ENCODE data around the gene SLC5A11. TPM values are rescaled to one million over a fixed set of nuclear protein-coding genes. Genes with fewer than 3 reads are reported as not detected.

Gene SLC5A11
- total RNA-seq, 1 donor from 2014 or later = not detected

GRCh38 chr16:24921229-24921628 is 75.5 kb downstream of the SLC5A11 start:
- H4K20me1 ChIP-seq (ENCODE audit: insufficient read depth, low read length) = peaks cover 5% of the 10 kb centered on the region
- Mint-ChIP-seq H3K36me3 (ENCODE audit: low read depth, unreplicated experiment) (peaks cover 14% of the 10 kb centered on the region), H3K9me3 (ENCODE audit: unreplicated experiment) (no peaks in the 10 kb centered on the region), H3K4me3 (ENCODE audit: unreplicated experiment) (no peak overlapping the region), H3K27ac (ENCODE audit: unreplicated experiment) (no peak overlapping the region), H3K4me1 (ENCODE audit: low read depth, unreplicated experiment) (no peaks in the 10 kb centered on the region), H3K27me3 (ENCODE audit: low read depth, unreplicated experiment) (no peaks in the 10 kb centered on the region)
- H2AFZ ChIP-seq (ENCODE audit: low read depth, low read length) = no peak overlapping the region
- H3K4me3 ChIP-seq (ENCODE audit: insufficient read depth, low read depth, low read length) = no peak overlapping the region
- TF ChIP-seq CTCF (IDR thresholded peaks at IDR 0.05; ENCODE audit: insufficient read depth, low read depth, low read length) (no peak), EZH2 (IDR thresholded peaks at IDR 0.05; ENCODE audit: insufficient read depth, low read length) (no peak)
- no peak overlapping the region for H3K4me2 ChIP-seq (ENCODE audit: low read length)
- H3K27ac ChIP-seq (ENCODE audit: low read depth, low read length) = no peak overlapping the region
- H3K36me3 ChIP-seq (ENCODE audit: insufficient read depth, low read length) = peaks cover 5% of the 10 kb centered on the region
- DNase-seq (ENCODE audit: low read depth) (no peak), FAIRE-seq (no peak)
- H3K79me2 ChIP-seq (ENCODE audit: insufficient read depth, low read length) = no peaks in the 10 kb centered on the region
- no peaks in the 10 kb centered on the region for H3K27me3 ChIP-seq (ENCODE audit: insufficient read depth, low read length)
- no peaks in the 10 kb centered on the region for H3K4me1 ChIP-seq (ENCODE audit: insufficient read depth, low read length)
- H3K9ac ChIP-seq (ENCODE audit: low read length) = no peak overlapping the region
- no peaks in the 10 kb centered on the region for H3K9me3 ChIP-seq (ENCODE audit: insufficient read depth, low read depth, low read length)

DNA sequence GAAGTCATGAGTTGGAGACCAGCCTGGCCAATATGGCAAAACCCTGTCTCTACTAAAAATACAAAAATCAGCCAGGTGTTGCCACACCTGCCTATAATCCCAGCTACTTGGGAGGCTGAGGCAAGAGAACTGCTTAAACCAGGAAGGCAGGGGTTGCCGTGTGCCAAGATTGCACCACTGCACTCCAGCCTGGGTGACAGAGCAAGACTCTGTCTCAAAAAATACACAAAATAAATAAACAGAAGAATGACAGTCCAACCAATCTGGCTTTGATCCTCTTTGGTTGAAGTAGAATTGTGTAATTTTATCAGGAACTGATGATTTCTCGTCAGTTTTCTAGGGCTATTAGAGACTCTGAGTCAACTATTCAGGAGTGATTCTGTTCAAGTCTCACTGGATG is 79.4 kb downstream of the SLC5A11 start:
- Histone ChIP-seq H3K4me2 (ENCODE audit: low read length) (no peak overlapping the region), H3K27ac (ENCODE audit: low read depth, low read length) (no peak overlapping the region), H3K79me2 (ENCODE audit: insufficient read depth, low read length) (no peaks in the 10 kb centered on the region), H2AFZ (ENCODE audit: low read depth, low read length) (no peak overlapping the region), H3K4me1 (ENCODE audit: insufficient read depth, low read length) (no peaks in the 10 kb centered on the region), H3K36me3 (ENCODE audit: insufficient read depth, low read length) (peaks cover 2% of the 10 kb centered on the region), H3K4me3 (ENCODE audit: insufficient read depth, low read depth, low read length) (no peak overlapping the region), H3K27me3 (ENCODE audit: insufficient read depth, low read length) (no peaks in the 10 kb centered on the region), H3K9me3 (ENCODE audit: insufficient read depth, low read depth, low read length) (no peaks in the 10 kb centered on the region), H3K9ac (ENCODE audit: low read length) (no peak overlapping the region), H4K20me1 (ENCODE audit: insufficient read depth, low read length) (peaks cover 5% of the 10 kb centered on the region)
- FAIRE-seq = no peak
- no peak for DNase-seq (ENCODE audit: low read depth)
- H3K4me1 Mint-ChIP-seq (ENCODE audit: low read depth, unreplicated experiment) = no peaks in the 10 kb centered on the region
- H3K27me3 Mint-ChIP-seq (ENCODE audit: low read depth, unreplicated experiment) = no peaks in the 10 kb centered on the region
- H3K4me3 Mint-ChIP-seq (ENCODE audit: unreplicated experiment) = no peak overlapping the region
- TF ChIP-seq CTCF (IDR thresholded peaks at IDR 0.05; ENCODE audit: insufficient read depth, low read depth, low read length) (no peak), EZH2 (IDR thresholded peaks at IDR 0.05; ENCODE audit: insufficient read depth, low read length) (no peak)
- no peak overlapping the region for H3K27ac Mint-ChIP-seq (ENCODE audit: unreplicated experiment)
- peaks cover 10% of the 10 kb centered on the region for H3K36me3 Mint-ChIP-seq (ENCODE audit: low read depth, unreplicated experiment)
- no peaks in the 10 kb centered on the region for H3K9me3 Mint-ChIP-seq (ENCODE audit: unreplicated experiment)

DNA sequence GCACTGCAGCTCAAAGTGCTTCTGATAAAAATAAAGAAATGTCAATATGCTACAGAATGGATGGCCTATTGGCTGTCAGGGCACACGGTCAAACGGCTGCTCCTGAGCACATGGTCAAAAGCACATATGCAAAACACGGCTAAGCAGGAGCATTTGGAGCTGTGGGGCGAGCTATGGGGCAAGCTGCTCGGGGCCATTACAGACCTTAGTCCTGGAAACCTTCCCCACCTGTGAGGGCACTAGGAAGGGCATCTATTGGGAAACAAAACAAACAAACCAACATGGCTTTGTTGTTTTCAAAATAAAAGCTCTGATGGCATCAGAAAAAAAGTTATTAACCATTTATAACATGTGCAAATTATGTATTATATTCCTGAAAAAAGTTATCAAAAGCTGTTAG is 83.6 kb downstream of the SLC5A11 start:
- no peak overlapping the region for H3K9ac ChIP-seq (ENCODE audit: low read length)
- no peaks in the 10 kb centered on the region for H4K20me1 ChIP-seq (ENCODE audit: insufficient read depth, low read length)
- no peak overlapping the region for H3K4me2 ChIP-seq (ENCODE audit: low read length)
- H2AFZ ChIP-seq (ENCODE audit: low read depth, low read length) = no peak overlapping the region
- H3K27me3 Mint-ChIP-seq (ENCODE audit: low read depth, unreplicated experiment) = no peaks in the 10 kb centered on the region
- no peaks in the 10 kb centered on the region for H3K79me2 ChIP-seq (ENCODE audit: insufficient read depth, low read length)
- H3K27me3 ChIP-seq (ENCODE audit: insufficient read depth, low read length) = no peaks in the 10 kb centered on the region
- no peak overlapping the region for H3K27ac ChIP-seq (ENCODE audit: low read depth, low read length)
- TF ChIP-seq EZH2 (IDR thresholded peaks at IDR 0.05; ENCODE audit: insufficient read depth, low read length) = no peak
- no peak for TF ChIP-seq CTCF (IDR thresholded peaks at IDR 0.05; ENCODE audit: insufficient read depth, low read depth, low read length)
- H3K4me3 ChIP-seq (ENCODE audit: insufficient read depth, low read depth, low read length) = no peak overlapping the region
- H3K9me3 Mint-ChIP-seq (ENCODE audit: unreplicated experiment) = no peaks in the 10 kb centered on the region
- no peak for DNase-seq (ENCODE audit: low read depth)
- peaks cover 13% of the 10 kb centered on the region for H3K36me3 ChIP-seq (ENCODE audit: insufficient read depth, low read length)
- no peaks in the 10 kb centered on the region for H3K9me3 ChIP-seq (ENCODE audit: insufficient read depth, low read depth, low read length)
- H3K36me3 Mint-ChIP-seq (ENCODE audit: low read depth, unreplicated experiment) = peaks cover 6% of the 10 kb centered on the region
- no peak overlapping the region for H3K27ac Mint-ChIP-seq (ENCODE audit: unreplicated experiment)
- H3K4me1 Mint-ChIP-seq (ENCODE audit: low read depth, unreplicated experiment) = no peaks in the 10 kb centered on the region
- FAIRE-seq = no peak
- no peaks in the 10 kb centered on the region for H3K4me1 ChIP-seq (ENCODE audit: insufficient read depth, low read length)
- H3K4me3 Mint-ChIP-seq (ENCODE audit: unreplicated experiment) = no peak overlapping the region
